ENCODE data around the gene IFNL1. TPM values are rescaled to one million over a fixed set of nuclear protein-coding genes. Genes with fewer than 3 reads are reported as not detected.
A peak's percentile ranks its signal among the peaks of the same experiment; 100 is the strongest.

Gene IFNL1
- total RNA-seq (not detected in 2 replicates), polyA plus RNA-seq (not detected in 2 replicates), polyA minus RNA-seq (not detected in 2 replicates)
- not detected for total RNA-seq (2013)

DNA sequence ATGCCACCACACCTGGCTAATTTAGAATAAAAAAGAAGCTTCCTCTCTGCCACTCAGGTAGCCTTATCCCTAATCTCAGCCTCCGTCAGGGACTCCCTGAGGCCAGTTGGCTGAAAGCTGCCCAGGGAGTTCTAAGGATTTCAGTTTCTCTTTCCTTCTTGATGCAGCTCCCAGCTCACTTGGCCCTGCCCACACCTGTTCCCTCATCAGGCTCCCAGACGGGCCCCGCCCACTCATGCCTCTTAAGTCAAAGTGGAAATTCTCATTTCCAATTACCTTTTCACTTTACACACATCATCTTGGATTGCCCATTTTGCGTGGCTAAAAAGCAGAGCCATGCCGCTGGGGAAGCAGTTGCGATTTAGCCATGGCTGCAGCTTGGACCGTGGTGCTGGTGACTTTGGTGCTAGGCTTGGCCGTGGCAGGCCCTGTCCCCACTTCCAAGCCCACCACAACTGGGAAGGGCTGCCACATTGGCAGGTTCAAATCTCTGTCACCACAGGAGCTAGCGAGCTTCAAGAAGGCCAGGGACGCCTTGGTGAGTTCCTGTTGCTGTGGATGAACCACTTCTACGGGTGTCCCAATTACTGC, at the start of gene IFNL1:
Gene IFNL1 (plus strand): TSS at position 353 of the 591 bp plus-strand sequence. CDS start 15 bp downstream, at position 368.
- intact Hi-C loops (cut with micrococcal nuclease) = no loop called here
- no peak for TF ChIP-seq CTCF (IDR thresholded peaks at IDR 0.05)
- TF ChIP-seq EZH2 (IDR thresholded peaks at IDR 0.05; ENCODE audit: borderline replicate concordance, insufficient read depth, low read depth, low read length, poor library complexity, severe bottlenecking) = no peak
- DNase-seq (no peak), ATAC-seq (ENCODE audit: low read depth) (no peak)
- H3K4me1 Mint-ChIP-seq = no peaks in the 10 kb centered on the region
- Histone ChIP-seq H3K9me3 (ENCODE audit: control extremely low read depth in 1 of 3, control insufficient read depth in 2 of 3, insufficient read depth in 1 of 3, low read length in 2 of 3) (no peaks in the 10 kb centered on the region), H3K4me1 (ENCODE audit: control insufficient read depth in 2 of 2, insufficient read depth in 2 of 2, low read length in 2 of 2) (no peaks in the 10 kb centered on the region), H2AFZ (ENCODE audit: insufficient read depth, low read depth, low read length, poor library complexity, severe bottlenecking) (no peak within 1 kb of the TSS), H3K4me2 (replicated peaks; ENCODE audit: low read depth, low read length, poor library complexity, severe bottlenecking) (no peak within 1 kb of the TSS), H4K20me1 (ENCODE audit: control insufficient read depth, insufficient read depth, low read length, poor library complexity, severe bottlenecking) (no peaks in the 10 kb centered on the region), H3K4me3 (ENCODE audit: control extremely low read depth in 1 of 5, extremely low read depth in 1 of 5, insufficient read depth in 1 of 5, low read depth in 2 of 5, low read length in 4 of 5) (no peak within 1 kb of the TSS), H3K27me3 (replicated peaks in 1 of 4; ENCODE audit: control extremely low read depth in 1 of 4, control insufficient read depth in 3 of 4, insufficient read depth in 4 of 4, low read length in 3 of 4) (peaks cover 0 to 6% (median under 1%) of the 10 kb centered on the region in 4 experiments), H3K9ac (ENCODE audit: low read length) (no peak within 1 kb of the TSS), H3K27ac (ENCODE audit: low read length in 2 of 2) (no peak within 1 kb of the TSS), H3K36me3 (replicated peaks in 1 of 2; ENCODE audit: control extremely low read depth in 1 of 2, control insufficient read depth in 1 of 2, extremely low read depth in 1 of 2, insufficient read depth in 2 of 2, low read length in 1 of 2) (no peaks in the 10 kb centered on the region), H3K79me2 (ENCODE audit: control insufficient read depth, insufficient read depth, low read length) (no peaks in the 10 kb centered on the region)
- no peak within 1 kb of the TSS for H3K27ac Mint-ChIP-seq
- H3K27me3 Mint-ChIP-seq = peaks cover 27% of the 10 kb centered on the region
- 91% methylated on average over 11 of the region's 11 CpGs for WGBS (ENCODE audit: insufficient coverage)
- ChIA-PET CTCF (no interaction called here), POLR2A (no interaction called here)
- H3K9me3 Mint-ChIP-seq (ENCODE audit: insufficient read depth) = no peaks in the 10 kb centered on the region
- no peak within 1 kb of the TSS for H3K4me3 Mint-ChIP-seq

DNA sequence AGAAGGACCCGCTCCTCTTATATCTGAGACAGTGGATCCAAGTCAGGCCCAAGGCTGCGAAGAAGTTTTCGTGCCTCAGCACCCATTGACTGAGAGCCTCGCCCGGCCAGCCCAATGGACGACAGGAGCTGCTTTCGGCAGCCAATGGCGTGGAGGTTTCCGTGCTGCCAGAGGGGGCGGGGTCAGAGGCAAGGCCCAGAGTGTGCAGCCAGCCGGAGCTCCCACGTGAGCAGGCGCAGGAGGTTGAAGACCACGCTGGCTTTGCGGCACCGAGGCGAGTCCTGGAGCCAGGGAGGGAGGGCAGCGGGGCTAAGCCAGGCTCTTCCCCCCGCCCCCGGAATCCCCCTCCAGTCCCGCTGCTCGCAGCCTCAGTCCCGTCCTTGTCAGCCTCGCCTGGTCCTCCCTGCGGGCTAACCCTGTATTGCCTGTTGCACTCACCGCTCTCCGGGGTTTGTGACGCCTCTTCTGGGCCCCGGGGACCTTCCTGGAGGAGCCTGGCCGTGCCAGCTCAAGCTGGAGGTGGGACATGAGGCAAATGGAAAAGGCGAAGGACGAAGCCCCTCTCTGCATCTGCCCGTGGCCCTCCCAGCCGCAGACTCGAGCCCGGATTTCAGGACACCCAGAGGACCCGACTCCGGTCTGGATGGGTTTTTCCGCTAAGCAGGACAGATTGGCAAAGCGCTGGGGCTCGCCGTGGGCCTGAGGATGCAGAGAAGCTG, 49.1 kb upstream of the IFNL1 start:
- POLR2A ChIA-PET = no interaction called here
- H3K79me2 ChIP-seq (ENCODE audit: control insufficient read depth, insufficient read depth, low read length) = no peaks in the 10 kb centered on the region
- TF ChIP-seq EZH2 (IDR thresholded peaks at IDR 0.05; ENCODE audit: borderline replicate concordance, insufficient read depth, low read depth, low read length, poor library complexity, severe bottlenecking) (no peak), CTCF (IDR thresholded peaks at IDR 0.05) (no peak)
- H3K4me2 ChIP-seq (replicated peaks; ENCODE audit: low read depth, low read length, poor library complexity, severe bottlenecking) = peak overlapping the region; percentile 59
- peaks cover 0 to 15% (median 3%) of the 10 kb centered on the region in 4 experiments for H3K27me3 ChIP-seq (replicated peaks in 1 of 4; ENCODE audit: control extremely low read depth in 1 of 4, control insufficient read depth in 3 of 4, insufficient read depth in 4 of 4, low read length in 3 of 4)
- H3K9ac ChIP-seq (ENCODE audit: low read length) = no peak overlapping the region
- peaks cover 13% of the 10 kb centered on the region for H3K27me3 Mint-ChIP-seq
- H3K4me3 Mint-ChIP-seq = peak overlapping the region; percentile 13
- no peak overlapping the region for H3K27ac Mint-ChIP-seq
- no peaks in the 10 kb centered on the region for H3K9me3 ChIP-seq (ENCODE audit: control extremely low read depth in 1 of 3, control insufficient read depth in 2 of 3, insufficient read depth in 1 of 3, low read length in 2 of 3)
- no peaks in the 10 kb centered on the region for H3K9me3 Mint-ChIP-seq (ENCODE audit: insufficient read depth)
- CTCF ChIA-PET = no interaction called here
- H3K4me1 ChIP-seq (ENCODE audit: control insufficient read depth in 2 of 2, insufficient read depth in 2 of 2, low read length in 2 of 2) = peaks cover 9 to 12% of the 10 kb centered on the region in 2 donors
- intact Hi-C loops (cut with micrococcal nuclease) = no loop called here
- no peaks in the 10 kb centered on the region for H4K20me1 ChIP-seq (ENCODE audit: control insufficient read depth, insufficient read depth, low read length, poor library complexity, severe bottlenecking)
- peak overlapping the region; percentile 54 for H2AFZ ChIP-seq (ENCODE audit: insufficient read depth, low read depth, low read length, poor library complexity, severe bottlenecking)
- H3K36me3 ChIP-seq (replicated peaks in 1 of 2; ENCODE audit: control extremely low read depth in 1 of 2, control insufficient read depth in 1 of 2, extremely low read depth in 1 of 2, insufficient read depth in 2 of 2, low read length in 1 of 2) = no peaks in the 10 kb centered on the region
- H3K27ac ChIP-seq (ENCODE audit: low read length in 2 of 2) = no peak overlapping the region
- WGBS (ENCODE audit: insufficient coverage) = 56% methylated on average over 41 of the region's 42 CpGs
- ATAC-seq (ENCODE audit: low read depth) = peak; percentile 58
- peak overlapping the region in 3 of 5 experiments; percentile 7 to 23 (median 10) for H3K4me3 ChIP-seq (ENCODE audit: control extremely low read depth in 1 of 5, extremely low read depth in 1 of 5, insufficient read depth in 1 of 5, low read depth in 2 of 5, low read length in 4 of 5)
- no peak for DNase-seq
- H3K4me1 Mint-ChIP-seq = no peaks in the 10 kb centered on the region

Data from B cell (primary cell).